SK-N-SH treated with all-trans-retinoic acid at 6 μM for 48 hours (cell line): Measurements from ENCODE around the gene TRIP11.

Experiments
- ATAC-seq: fragments of 200-7000 bp; cut with Tn5 transposase; 3 replicates; pipeline ENCODE4 v1.9.1; 2020; ENCODE audit warnings: mild to moderate bottlenecking, moderate library complexity
- ARNTL ChIP-seq: fragments of 450-650 bp; formaldehyde crosslinking; IDR thresholded peaks from 2 replicates; pipeline ENCODE4 v1.5.0; 2020; ENCODE audit warnings: low read depth, mild to moderate bottlenecking, moderate library complexity, borderline replicate concordance
- BACH2 ChIP-seq: fragments of 250-450 bp; sonication (Bioruptor Pico); IDR thresholded peaks from 2 replicates; pipeline ENCODE4 v1.9.0; 2021; ENCODE audit warnings: mild to moderate bottlenecking, borderline replicate concordance
- CREB5 ChIP-seq: fragments of 250-450 bp; sonication (Bioruptor Pico); IDR thresholded peaks from 2 replicates; pipeline ENCODE4 v1.5.1; 2020; ENCODE audit warnings: low read depth, mild to moderate bottlenecking, moderate library complexity
- CSDC2 ChIP-seq: fragments of 250-450 bp; sonication (Bioruptor Pico); IDR thresholded peaks from 2 replicates; pipeline ENCODE4 v1.5.0; 2020; ENCODE audit warnings: mild to moderate bottlenecking, moderate library complexity
- ESRRG ChIP-seq: fragments of 250-450 bp; sonication (Bioruptor Pico); IDR thresholded peaks from 2 replicates; pipeline ENCODE4 v1.6.1; 2021; ENCODE audit warnings: mild to moderate bottlenecking
- GLIS3 ChIP-seq: fragments of 250-450 bp; sonication (Bioruptor Pico); IDR thresholded peaks from 2 replicates; pipeline ENCODE4 v1.5.0; 2020; ENCODE audit warnings: mild to moderate bottlenecking, moderate library complexity
- ISL1 ChIP-seq: fragments of 250-450 bp; sonication (Bioruptor Pico); IDR thresholded peaks from 2 replicates; pipeline ENCODE4 v2.1.2; 2022; ENCODE audit warnings: mild to moderate bottlenecking, moderate library complexity
- PATZ1 ChIP-seq: fragments of 250-450 bp; sonication (Bioruptor Pico); IDR thresholded peaks from 2 replicates; pipeline ENCODE4 v1.8.0; 2020; ENCODE audit warnings: mild to moderate bottlenecking, moderate library complexity, borderline replicate concordance
- SNAI2 ChIP-seq: fragments of 250-450 bp; sonication (Bioruptor Pico); IDR thresholded peaks from 2 replicates; pipeline ENCODE4 v1.5.0; 2020; ENCODE audit warnings: mild to moderate bottlenecking, moderate library complexity
- TCF4 ChIP-seq: fragments of 250-450 bp; sonication (Bioruptor Pico); IDR thresholded peaks from 2 replicates; pipeline ENCODE4 v1.8.0; 2021; ENCODE audit warnings: mild to moderate bottlenecking, moderate library complexity, borderline replicate concordance
- TOX ChIP-seq: fragments of 250-450 bp; sonication (Bioruptor Pico); IDR thresholded peaks from 2 replicates; pipeline ENCODE4 v1.8.0; 2021; ENCODE audit warnings: mild to moderate bottlenecking, moderate library complexity, borderline replicate concordance
- ZC3H10 ChIP-seq: fragments of 250-450 bp; sonication (Bioruptor Pico); IDR thresholded peaks from 2 replicates; pipeline ENCODE4 v1.5.1; 2021; ENCODE audit warnings: mild to moderate bottlenecking, moderate library complexity
- ZFP30 ChIP-seq: fragments of 450-650 bp; formaldehyde crosslinking; IDR thresholded peaks from 2 replicates; pipeline ENCODE4 v1.5.0; 2022; ENCODE audit warnings: mild to moderate bottlenecking, moderate library complexity
- ZNF565 ChIP-seq: fragments of 450-650 bp; formaldehyde crosslinking; conservative IDR thresholded peaks from 2 replicates; pipeline ENCODE4 v1.5.0; 2020; ENCODE audit warnings: low read depth, mild to moderate bottlenecking, moderate library complexity
- ZNF70 ChIP-seq: fragments of 450-650 bp; formaldehyde crosslinking; IDR thresholded peaks from 2 replicates; pipeline ENCODE4 v1.5.0; 2020; ENCODE audit warnings: mild to moderate bottlenecking, moderate library complexity
- ZNF8 ChIP-seq: fragments of 450-650 bp; formaldehyde crosslinking; IDR thresholded peaks from 2 replicates; pipeline ENCODE4 v1.5.0; 2020; ENCODE audit warnings: mild to moderate bottlenecking, moderate library complexity
- TF ChIP-seq, protein P1 (sequence below): fragments of 250-450 bp; sonication (Bioruptor Pico); IDR thresholded peaks from 2 replicates; pipeline ENCODE4 v1.5.0; 2020; ENCODE audit warnings: mild to moderate bottlenecking, moderate library complexity
- TF ChIP-seq, protein P2 (sequence below): fragments of 250-450 bp; sonication (Bioruptor Pico); IDR thresholded peaks from 2 replicates; pipeline ENCODE4 v1.5.1; 2021; ENCODE audit warnings: mild to moderate bottlenecking, moderate library complexity

TRIP11 gene

DNA sequence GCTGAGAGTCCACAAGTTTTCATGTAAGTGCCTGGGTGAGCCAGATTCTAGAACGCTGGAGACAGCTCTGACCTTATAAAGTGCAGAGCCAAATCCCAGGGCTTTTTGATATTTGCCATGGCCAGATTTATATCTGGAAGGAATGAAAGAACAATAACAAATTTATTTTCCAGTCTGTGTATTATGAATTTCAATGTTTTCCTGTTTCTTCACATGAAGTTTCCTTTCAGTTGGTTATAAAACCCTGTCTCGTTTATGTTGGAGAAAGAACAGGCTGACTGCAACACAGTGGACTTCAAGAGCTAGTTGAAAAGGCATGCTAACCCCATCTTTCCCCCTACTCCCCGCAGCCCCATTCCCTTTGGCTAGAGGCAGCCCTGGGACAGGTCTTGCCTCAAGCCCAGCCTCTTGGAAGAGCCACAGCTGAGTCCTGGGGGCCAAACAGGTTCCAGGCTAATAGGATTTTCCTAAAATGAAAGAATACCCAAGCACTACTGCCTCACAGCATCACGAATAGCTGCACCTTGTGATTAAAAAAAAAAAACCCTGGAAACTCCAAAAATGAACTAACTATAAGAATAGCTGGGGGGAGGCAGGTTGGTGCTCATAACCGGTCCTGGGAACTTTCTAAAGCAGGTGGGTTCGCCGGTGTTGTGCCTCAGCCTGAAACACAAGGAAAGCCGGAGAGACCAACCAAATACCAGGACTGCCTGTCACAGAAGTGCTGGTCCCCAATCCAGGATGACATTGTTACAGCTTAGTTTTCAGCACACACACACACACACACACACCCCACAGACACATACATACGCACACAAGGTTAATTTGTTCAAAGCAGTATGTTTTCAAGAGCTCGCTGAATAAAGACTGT lies 93.9 kb downstream of the TRIP11 start:
- TF ChIP-seq TOX (CRISPR knock-in tag): no peak
- ATAC-seq: peak; percentile 13

GRCh38 chr14:91942946-91943345 lies 96.9 kb downstream of the TRIP11 start:
- TF ChIP-seq BACH2 (CRISPR knock-in tag) (no peak), ZFP30 (CRISPR knock-in tag) (no peak), PATZ1 (CRISPR knock-in tag) (no peak), ZC3H10 (CRISPR knock-in tag) (no peak), ISL1 (CRISPR knock-in tag) (no peak), CREB5 (no peak), GLIS3 (CRISPR knock-in tag) (no peak), ESRRG (CRISPR knock-in tag) (no peak), SNAI2 (CRISPR knock-in tag) (no peak), ZNF8 (CRISPR knock-in tag) (no peak)
- TF ChIP-seq, protein P1, sequence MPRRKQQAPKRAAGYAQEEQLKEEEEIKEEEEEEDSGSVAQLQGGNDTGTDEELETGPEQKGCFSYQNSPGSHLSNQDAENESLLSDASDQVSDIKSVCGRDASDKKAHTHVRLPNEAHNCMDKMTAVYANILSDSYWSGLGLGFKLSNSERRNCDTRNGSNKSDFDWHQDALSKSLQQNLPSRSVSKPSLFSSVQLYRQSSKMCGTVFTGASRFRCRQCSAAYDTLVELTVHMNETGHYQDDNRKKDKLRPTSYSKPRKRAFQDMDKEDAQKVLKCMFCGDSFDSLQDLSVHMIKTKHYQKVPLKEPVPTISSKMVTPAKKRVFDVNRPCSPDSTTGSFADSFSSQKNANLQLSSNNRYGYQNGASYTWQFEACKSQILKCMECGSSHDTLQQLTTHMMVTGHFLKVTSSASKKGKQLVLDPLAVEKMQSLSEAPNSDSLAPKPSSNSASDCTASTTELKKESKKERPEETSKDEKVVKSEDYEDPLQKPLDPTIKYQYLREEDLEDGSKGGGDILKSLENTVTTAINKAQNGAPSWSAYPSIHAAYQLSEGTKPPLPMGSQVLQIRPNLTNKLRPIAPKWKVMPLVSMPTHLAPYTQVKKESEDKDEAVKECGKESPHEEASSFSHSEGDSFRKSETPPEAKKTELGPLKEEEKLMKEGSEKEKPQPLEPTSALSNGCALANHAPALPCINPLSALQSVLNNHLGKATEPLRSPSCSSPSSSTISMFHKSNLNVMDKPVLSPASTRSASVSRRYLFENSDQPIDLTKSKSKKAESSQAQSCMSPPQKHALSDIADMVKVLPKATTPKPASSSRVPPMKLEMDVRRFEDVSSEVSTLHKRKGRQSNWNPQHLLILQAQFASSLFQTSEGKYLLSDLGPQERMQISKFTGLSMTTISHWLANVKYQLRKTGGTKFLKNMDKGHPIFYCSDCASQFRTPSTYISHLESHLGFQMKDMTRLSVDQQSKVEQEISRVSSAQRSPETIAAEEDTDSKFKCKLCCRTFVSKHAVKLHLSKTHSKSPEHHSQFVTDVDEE (CRISPR knock-in tag): no peak
- ATAC-seq: no peak

GRCh38 chr14:91942128-91942527 lies 97.7 kb downstream of the TRIP11 start:
- no peak for ATAC-seq
- no peak for TF ChIP-seq ARNTL (CRISPR knock-in tag)
- no peak for TF ChIP-seq GLIS3 (CRISPR knock-in tag)
- TF ChIP-seq CREB5: no peak
- TF ChIP-seq, protein P1 (CRISPR knock-in tag): no peak

GRCh38 chr14:91940209-91940608 lies 99.7 kb downstream of the TRIP11 start:
- no peak for ATAC-seq
- no peak for TF ChIP-seq ZNF70 (CRISPR knock-in tag)
- no peak for TF ChIP-seq TCF4
- no peak for TF ChIP-seq ARNTL (CRISPR knock-in tag)
- no peak for TF ChIP-seq ZNF565
- no peak for TF ChIP-seq TOX (CRISPR knock-in tag)
- TF ChIP-seq GLIS3 (CRISPR knock-in tag): no peak
- no peak for TF ChIP-seq ESRRG (CRISPR knock-in tag)
- TF ChIP-seq, protein P2, sequence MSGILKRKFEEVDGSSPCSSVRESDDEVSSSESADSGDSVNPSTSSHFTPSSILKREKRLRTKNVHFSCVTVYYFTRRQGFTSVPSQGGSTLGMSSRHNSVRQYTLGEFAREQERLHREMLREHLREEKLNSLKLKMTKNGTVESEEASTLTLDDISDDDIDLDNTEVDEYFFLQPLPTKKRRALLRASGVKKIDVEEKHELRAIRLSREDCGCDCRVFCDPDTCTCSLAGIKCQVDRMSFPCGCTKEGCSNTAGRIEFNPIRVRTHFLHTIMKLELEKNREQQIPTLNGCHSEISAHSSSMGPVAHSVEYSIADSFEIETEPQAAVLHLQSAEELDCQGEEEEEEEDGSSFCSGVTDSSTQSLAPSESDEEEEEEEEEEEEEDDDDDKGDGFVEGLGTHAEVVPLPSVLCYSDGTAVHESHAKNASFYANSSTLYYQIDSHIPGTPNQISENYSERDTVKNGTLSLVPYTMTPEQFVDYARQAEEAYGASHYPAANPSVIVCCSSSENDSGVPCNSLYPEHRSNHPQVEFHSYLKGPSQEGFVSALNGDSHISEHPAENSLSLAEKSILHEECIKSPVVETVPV (CRISPR knock-in tag): no peak
- no peak for TF ChIP-seq CSDC2 (CRISPR knock-in tag)
- TF ChIP-seq, protein P1 (CRISPR knock-in tag): no peak
- no peak for TF ChIP-seq CREB5
